Neuron (in vitro differentiated cells): ENCODE measurements around the gene AHCY.
"Not testable (repeated sequence)": the region's sequence is repeated elsewhere in the genome, so short reads cannot be mapped to it uniquely, and the experiment has no call there.

Experiments used
- H2AFZ ChIP-seq: one replicate; pipeline ENCODE4 v1.6.1; 2013; ENCODE audit warnings: low read depth, mild to moderate bottlenecking, inconsistent platforms, low read length, moderate library complexity
- H3K27me3 ChIP-seq: one replicate; pipeline ENCODE4 v1.6.1; 2013; ENCODE audit warnings: low read length; ENCODE audit not compliant: insufficient read depth
- H3K36me3 ChIP-seq: one replicate; pipeline ENCODE4 v1.6.1; 2013; ENCODE audit warnings: low read length; ENCODE audit not compliant: insufficient read depth
- H3K4me1 ChIP-seq: one replicate; pipeline ENCODE4 v1.6.1; 2013; ENCODE audit warnings: low read length; ENCODE audit not compliant: insufficient read depth
- H3K4me3 ChIP-seq: 2 replicates; pipeline ENCODE4 v1.5.1; 2013; ENCODE audit warnings: mild to moderate bottlenecking, low read length, moderate library complexity
- H3K9me3 ChIP-seq: one replicate; pipeline ENCODE4 v1.6.1; 2013; ENCODE audit warnings: low read length

Gene AHCY

GRCh38 chr20:34302723-34303533 lies at the start of gene AHCY:
AHCY (minus strand) TSS chr20:34303355; CDS start chr20:34303270, 85 bp downstream.
- H2AFZ ChIP-seq = peak within 1 kb of the TSS; percentile 77
- no peaks in the 10 kb centered on the region for H3K36me3 ChIP-seq
- H3K4me3 ChIP-seq = peak within 1 kb of the TSS; percentile 84
- peaks cover 20% of the 10 kb centered on the region for H3K4me1 ChIP-seq
- no peaks in the 10 kb centered on the region for H3K9me3 ChIP-seq
- H3K27me3 ChIP-seq = no peaks in the 10 kb centered on the region

DNA sequence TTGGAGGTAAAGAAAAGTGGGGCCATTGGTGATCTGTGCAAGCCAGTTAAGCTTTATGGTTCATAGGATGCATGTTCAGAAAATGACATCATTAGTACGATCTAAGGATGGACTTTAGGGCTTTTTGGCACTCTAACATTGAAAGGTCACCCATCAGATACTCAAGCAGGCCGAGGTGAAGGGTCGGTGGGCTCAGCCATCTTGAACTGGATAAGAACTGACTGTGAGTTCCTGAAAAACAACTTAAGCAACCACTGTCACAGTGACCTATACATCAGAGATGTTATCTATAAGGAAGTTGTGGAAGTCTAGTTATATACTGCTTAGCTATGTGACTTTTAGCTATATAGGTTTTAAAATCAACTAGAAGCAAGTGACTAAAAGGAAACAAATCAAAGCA lies 46.9 kb upstream of the AHCY start:
- Histone ChIP-seq H3K9me3 (no peaks in the 10 kb centered on the region), H3K27me3 (no peaks in the 10 kb centered on the region), H3K4me1 (no peaks in the 10 kb centered on the region), H2AFZ (no peak overlapping the region), H3K4me3 (no peak overlapping the region), H3K36me3 (no peaks in the 10 kb centered on the region)

GRCh38 chr20:34347571-34347970 lies 44.4 kb upstream of the AHCY start:
- Histone ChIP-seq H3K9me3 (no peaks in the 10 kb centered on the region), H2AFZ (no peak overlapping the region), H3K27me3 (no peaks in the 10 kb centered on the region), H3K4me1 (no peaks in the 10 kb centered on the region), H3K4me3 (no peak overlapping the region), H3K36me3 (no peaks in the 10 kb centered on the region)

DNA sequence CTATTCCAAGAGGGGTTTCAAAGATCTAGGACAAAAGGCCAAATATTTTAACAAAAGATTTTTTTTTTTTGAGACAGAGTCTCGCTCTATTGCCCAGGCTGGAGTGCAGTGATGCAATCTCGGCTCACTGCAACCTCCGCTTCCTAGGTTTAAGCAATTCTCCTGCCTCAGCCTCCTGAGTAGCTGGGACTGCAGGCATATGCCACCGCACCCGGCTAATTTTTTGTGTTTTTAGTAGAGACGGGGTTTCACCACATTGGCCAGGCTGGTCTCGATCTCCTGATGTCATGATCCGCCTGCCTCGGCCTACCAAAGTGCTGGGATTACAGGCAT lies 43.3 kb upstream of the AHCY start:
- H3K4me1 ChIP-seq, H3K9me3 ChIP-seq, H2AFZ ChIP-seq, H3K4me3 ChIP-seq, H3K36me3 ChIP-seq, H3K27me3 ChIP-seq: not testable (repeated sequence)

DNA sequence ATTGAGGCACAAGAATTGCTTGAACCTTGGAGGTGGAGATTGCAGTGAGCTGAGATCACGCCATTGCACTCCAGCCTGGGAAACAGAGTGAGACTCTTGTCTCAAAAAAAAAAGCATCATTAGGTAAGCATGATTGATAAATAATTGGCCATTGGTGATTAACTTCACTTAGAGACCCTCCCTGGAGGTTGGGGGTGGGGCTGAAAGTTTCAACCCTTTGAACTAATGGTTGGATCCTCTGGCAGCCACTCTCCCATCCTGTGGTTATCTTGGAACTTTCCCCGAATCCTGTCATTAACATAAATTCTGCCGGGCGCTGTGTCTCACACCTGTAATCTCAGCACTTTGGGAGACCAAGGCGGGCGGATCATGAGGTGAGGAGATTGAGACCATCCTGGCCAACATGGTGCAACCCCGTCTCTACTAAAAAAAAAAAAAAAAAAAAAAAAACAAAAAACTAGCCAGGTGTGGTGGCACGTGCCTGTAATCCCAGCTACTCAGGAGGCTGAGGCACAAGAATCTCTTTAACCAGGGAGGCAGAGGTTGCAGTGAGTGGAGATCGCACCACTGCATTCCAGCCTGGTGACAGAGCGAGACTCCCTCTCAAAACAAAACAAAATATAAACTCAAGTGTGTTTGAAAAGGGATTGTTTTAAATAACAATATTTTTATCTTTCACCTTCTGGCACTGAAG lies 42.8 kb upstream of the AHCY start:
- not testable (repeated sequence) for H3K36me3 ChIP-seq, H3K4me3 ChIP-seq, H3K4me1 ChIP-seq, H2AFZ ChIP-seq, H3K9me3 ChIP-seq, H3K27me3 ChIP-seq

GRCh38 chr20:34345402-34345736 lies 42.2 kb upstream of the AHCY start:
- no peak overlapping the region for H2AFZ ChIP-seq
- no peaks in the 10 kb centered on the region for H3K4me1 ChIP-seq
- H3K36me3 ChIP-seq = no peaks in the 10 kb centered on the region
- no peak overlapping the region for H3K4me3 ChIP-seq
- H3K27me3 ChIP-seq = no peaks in the 10 kb centered on the region
- H3K9me3 ChIP-seq = no peaks in the 10 kb centered on the region

- Histone ChIP-seq H3K9me3 (no peaks in the 10 kb centered on the region), H2AFZ (no peak overlapping the region), H3K4me1 (no peaks in the 10 kb centered on the region), H3K4me3 (no peak overlapping the region), H3K27me3 (no peaks in the 10 kb centered on the region), H3K36me3 (no peaks in the 10 kb centered on the region)
These were observed 41.1 kb upstream of the AHCY start for GRCh38 chr20:34344238-34344637.

- H3K4me1 ChIP-seq = no peaks in the 10 kb centered on the region
- no peaks in the 10 kb centered on the region for H3K9me3 ChIP-seq
- no peaks in the 10 kb centered on the region for H3K36me3 ChIP-seq
- no peak overlapping the region for H2AFZ ChIP-seq
- no peak overlapping the region for H3K4me3 ChIP-seq
- no peaks in the 10 kb centered on the region for H3K27me3 ChIP-seq
These were observed 40.5 kb upstream of the AHCY start for GRCh38 chr20:34343458-34344211.

DNA sequence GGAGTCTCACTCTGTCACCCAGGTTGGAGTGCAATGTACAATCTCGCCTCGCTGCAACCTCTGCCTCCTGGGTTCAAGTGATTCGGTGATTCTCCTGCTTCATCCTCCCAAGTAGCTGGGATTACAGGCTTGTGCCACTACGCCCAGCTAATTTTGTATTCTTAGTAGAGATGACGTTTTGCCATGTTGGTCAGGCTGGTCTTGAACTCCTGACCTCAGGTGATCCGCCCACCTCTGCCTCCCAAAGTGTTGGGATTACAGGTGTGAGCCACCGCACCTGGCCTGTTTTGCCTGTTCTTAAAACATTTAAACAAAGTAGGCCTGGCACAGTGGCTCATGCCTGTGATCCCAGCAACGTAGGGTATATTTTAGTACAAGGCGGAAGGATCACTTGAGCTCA lies 38.0 kb upstream of the AHCY start:
- not testable (repeated sequence) for H3K36me3 ChIP-seq, H3K4me3 ChIP-seq, H2AFZ ChIP-seq, H3K4me1 ChIP-seq, H3K27me3 ChIP-seq, H3K9me3 ChIP-seq

DNA sequence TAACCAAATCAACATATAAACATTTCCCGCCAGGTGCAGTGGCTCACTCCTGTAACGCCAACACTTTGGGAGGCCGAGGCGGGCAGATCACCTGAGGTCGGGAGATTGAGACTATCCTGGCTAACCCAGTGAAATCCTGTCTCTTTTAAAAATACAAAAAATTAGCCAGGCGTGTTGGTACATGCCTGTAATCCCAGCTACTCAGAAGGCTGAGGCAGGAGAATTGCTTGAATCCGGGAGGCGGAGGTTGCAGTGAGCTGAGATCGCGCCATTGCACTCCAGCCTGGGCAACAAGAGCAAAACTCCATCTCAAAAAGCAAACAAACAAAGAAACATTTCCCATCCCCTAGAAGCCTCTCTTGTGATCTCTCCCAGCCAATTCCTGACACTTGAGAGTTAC lies 37.6 kb upstream of the AHCY start:
- not testable (repeated sequence) for H3K9me3 ChIP-seq, H3K4me3 ChIP-seq, H3K27me3 ChIP-seq, H2AFZ ChIP-seq, H3K4me1 ChIP-seq, H3K36me3 ChIP-seq

DNA sequence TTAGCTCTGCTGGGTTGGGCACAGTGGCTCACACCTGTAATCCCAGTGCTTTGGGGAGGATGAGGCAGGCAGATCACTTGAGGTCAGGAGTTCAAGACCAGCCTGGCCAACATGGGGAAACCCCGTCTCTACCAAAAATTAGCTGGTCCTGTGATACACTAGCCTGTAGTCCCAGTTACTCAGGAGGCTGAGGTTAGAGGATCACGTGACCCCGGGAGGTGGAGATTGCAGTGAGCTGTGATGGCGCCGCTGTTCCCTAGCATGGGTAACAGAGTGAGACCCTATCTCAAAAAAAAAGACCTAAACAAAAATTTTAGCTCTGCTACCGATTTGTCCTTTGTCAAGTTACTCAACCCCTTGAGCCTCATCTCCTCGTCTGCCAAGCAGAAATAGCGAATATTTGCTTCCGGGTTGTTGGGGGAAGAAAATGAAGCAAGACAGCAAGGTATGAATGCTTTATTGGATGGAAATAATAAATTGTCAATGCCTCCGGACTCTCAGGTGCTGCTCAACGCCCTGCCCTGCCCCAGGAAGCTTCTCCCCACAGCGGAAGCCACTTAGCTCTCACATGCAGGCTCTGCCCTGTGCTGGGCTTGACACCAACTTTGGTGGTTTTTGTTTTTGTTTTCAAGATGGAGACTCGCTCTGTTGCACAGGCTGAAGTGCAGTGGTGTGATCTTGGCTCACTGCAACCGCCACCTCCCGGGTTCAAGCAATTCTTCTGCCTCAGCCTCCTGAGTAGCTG lies 35.0 kb upstream of the AHCY start:
- Histone ChIP-seq H3K4me3 (no peak overlapping the region), H3K9me3 (no peaks in the 10 kb centered on the region), H3K36me3 (no peaks in the 10 kb centered on the region), H3K4me1 (peaks cover 5% of the 10 kb centered on the region), H3K27me3 (no peaks in the 10 kb centered on the region), H2AFZ (no peak overlapping the region)

- Histone ChIP-seq H3K9me3 (no peaks in the 10 kb centered on the region), H3K4me1 (peaks cover 5% of the 10 kb centered on the region), H3K4me3 (no peak overlapping the region), H3K36me3 (no peaks in the 10 kb centered on the region), H3K27me3 (no peaks in the 10 kb centered on the region), H2AFZ (no peak overlapping the region)
These were observed 34.4 kb upstream of the AHCY start for GRCh38 chr20:34337544-34337943.
